ENCODE results near the gene SETD3. TPM values are rescaled to one million over a fixed set of nuclear protein-coding genes. Genes with fewer than 3 reads are reported as not detected.

SETD3 gene
- total and polyA plus RNA-seq, 2 experiments from 2014 or later: 40.7 to 68.0 TPM

DNA sequence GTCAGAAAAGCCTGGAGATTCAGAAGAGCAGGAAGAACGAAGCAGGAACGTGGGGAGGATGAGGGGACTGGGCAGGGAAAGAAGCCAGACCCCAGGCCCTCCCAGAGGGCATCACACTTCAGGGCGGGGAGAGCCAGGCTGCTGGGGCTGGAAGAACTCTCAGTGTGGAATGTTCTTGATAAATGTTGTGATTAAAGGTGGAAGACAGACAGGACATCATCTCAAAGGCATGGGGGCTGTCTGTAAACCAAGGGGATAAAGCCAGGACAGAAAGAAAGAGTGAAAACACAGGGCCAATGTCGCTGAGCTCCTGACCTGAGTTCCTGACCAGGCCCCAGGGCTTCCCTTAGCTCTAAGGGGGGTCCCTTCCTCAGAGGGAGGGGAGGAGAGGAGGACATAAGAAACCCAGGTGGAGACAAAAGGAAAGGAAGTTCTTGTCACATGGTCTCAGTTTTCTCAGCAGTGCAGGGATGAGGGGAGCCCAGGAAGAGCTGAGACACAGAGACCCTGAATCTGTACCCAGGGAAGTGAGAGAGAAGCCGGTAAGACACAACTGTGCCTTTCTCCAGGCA lies 56.3 kb downstream of the SETD3 start:
- no peaks in the 10 kb centered on the region for H3K9me2 ChIP-seq (ENCODE audit: insufficient read depth)
- peaks cover 55% of the 10 kb centered on the region for H3K4me1 ChIP-seq (ENCODE audit: insufficient read depth)
- Mint-ChIP-seq H3K9me3 (peaks cover 16% of the 10 kb centered on the region), H3K36me3 (ENCODE audit: low read depth) (peaks cover 23% of the 10 kb centered on the region), H3K4me3 (peak overlapping the region; percentile 2; the same call in 1 of the 3 replicates), H3K4me1 (peaks cover 61% of the 10 kb centered on the region), H3K27me3 (ENCODE audit: insufficient read depth, low read depth, poor library complexity) (peaks cover 9% of the 10 kb centered on the region), H3K27ac (peak overlapping the region; percentile 84)
- no peaks in the 10 kb centered on the region for H3F3A ChIP-seq (replicated peaks; ENCODE audit: low read depth)
- peaks cover 6% of the 10 kb centered on the region; the same call in 1 of the 2 replicates for H4K20me1 ChIP-seq (replicated peaks; ENCODE audit: insufficient read depth)
- H3K27ac ChIP-seq (ENCODE audit: low read depth): peak overlapping the region; percentile 68; the same call in 1 of the 2 replicates
- H3K4me2 ChIP-seq: peak overlapping the region; percentile 25; the same call in 1 of the 2 replicates
- ATAC-seq (peak; percentile 62), DNase-seq (ENCODE audit: low spot score) (peak; percentile 39)
- no peak overlapping the region for H3K4me3 ChIP-seq
- no peak for TF ChIP-seq CREB1 (CRISPR knock-in tag; IDR thresholded peaks at IDR 0.05; ENCODE audit: low read depth)
- no peak for TF ChIP-seq ZNF331 (CRISPR knock-in tag; IDR thresholded peaks at IDR 0.05; ENCODE audit: low read depth)
- no peak for TF ChIP-seq EZH2phosphoT487 (IDR thresholded peaks at IDR 0.05; ENCODE audit: unreplicated experiment)
- TF ChIP-seq, protein P1, sequence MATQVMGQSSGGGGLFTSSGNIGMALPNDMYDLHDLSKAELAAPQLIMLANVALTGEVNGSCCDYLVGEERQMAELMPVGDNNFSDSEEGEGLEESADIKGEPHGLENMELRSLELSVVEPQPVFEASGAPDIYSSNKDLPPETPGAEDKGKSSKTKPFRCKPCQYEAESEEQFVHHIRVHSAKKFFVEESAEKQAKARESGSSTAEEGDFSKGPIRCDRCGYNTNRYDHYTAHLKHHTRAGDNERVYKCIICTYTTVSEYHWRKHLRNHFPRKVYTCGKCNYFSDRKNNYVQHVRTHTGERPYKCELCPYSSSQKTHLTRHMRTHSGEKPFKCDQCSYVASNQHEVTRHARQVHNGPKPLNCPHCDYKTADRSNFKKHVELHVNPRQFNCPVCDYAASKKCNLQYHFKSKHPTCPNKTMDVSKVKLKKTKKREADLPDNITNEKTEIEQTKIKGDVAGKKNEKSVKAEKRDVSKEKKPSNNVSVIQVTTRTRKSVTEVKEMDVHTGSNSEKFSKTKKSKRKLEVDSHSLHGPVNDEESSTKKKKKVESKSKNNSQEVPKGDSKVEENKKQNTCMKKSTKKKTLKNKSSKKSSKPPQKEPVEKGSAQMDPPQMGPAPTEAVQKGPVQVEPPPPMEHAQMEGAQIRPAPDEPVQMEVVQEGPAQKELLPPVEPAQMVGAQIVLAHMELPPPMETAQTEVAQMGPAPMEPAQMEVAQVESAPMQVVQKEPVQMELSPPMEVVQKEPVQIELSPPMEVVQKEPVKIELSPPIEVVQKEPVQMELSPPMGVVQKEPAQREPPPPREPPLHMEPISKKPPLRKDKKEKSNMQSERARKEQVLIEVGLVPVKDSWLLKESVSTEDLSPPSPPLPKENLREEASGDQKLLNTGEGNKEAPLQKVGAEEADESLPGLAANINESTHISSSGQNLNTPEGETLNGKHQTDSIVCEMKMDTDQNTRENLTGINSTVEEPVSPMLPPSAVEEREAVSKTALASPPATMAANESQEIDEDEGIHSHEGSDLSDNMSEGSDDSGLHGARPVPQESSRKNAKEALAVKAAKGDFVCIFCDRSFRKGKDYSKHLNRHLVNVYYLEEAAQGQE (IDR thresholded peaks at IDR 0.05; ENCODE audit: unreplicated experiment): no peak
- no peak for TF ChIP-seq EZH2 (IDR thresholded peaks at IDR 0.05; ENCODE audit: low read depth, unreplicated experiment)
- no peaks in the 10 kb centered on the region for H3K27me3 ChIP-seq (ENCODE audit: insufficient read depth)
- H3K36me3 ChIP-seq (ENCODE audit: insufficient read depth): peaks cover 11% of the 10 kb centered on the region
- peaks cover 32% of the 10 kb centered on the region for H3K79me2 ChIP-seq (replicated peaks; ENCODE audit: insufficient read depth)
- H2AFZ ChIP-seq: no peak overlapping the region

DNA sequence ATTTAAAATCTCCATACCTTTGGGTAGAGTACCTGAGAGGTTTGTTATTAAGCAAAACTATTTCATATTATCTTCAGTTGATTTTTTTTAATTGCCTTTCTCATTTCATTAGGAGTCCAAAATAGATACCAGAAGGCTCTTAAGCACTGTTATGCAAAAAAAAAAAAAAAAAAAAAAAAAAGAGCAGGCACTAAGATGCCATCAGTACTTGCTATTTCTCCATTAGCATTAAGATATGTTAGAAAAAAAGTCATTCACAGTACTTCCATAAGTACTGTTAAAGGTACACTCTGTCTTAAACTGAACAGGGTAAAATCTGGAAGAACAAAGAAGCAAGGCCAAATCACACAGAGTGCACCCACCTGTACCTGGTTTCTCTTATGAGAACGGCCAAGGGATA lies 57.2 kb downstream of the SETD3 start:
- peaks cover 64% of the 10 kb centered on the region for H3K4me1 Mint-ChIP-seq
- H3K4me2 ChIP-seq: no peak overlapping the region
- TF ChIP-seq EZH2 (IDR thresholded peaks at IDR 0.05; ENCODE audit: low read depth, unreplicated experiment) (no peak), STAT1 (IDR thresholded peaks at IDR 0.05; ENCODE audit: unreplicated experiment) (no peak), NANOG (IDR thresholded peaks at IDR 0.05; ENCODE audit: borderline replicate concordance) (no peak), EZH2phosphoT487 (IDR thresholded peaks at IDR 0.05; ENCODE audit: unreplicated experiment) (no peak), POLR2AphosphoS5 (IDR thresholded peaks at IDR 0.05; ENCODE audit: low read depth) (no peak), JUNB (IDR thresholded peaks at IDR 0.05; ENCODE audit: unreplicated experiment) (no peak), ZNF331 (CRISPR knock-in tag; IDR thresholded peaks at IDR 0.05; ENCODE audit: low read depth) (no peak)
- TF ChIP-seq, protein P1 (IDR thresholded peaks at IDR 0.05; ENCODE audit: unreplicated experiment): no peak
- TF ChIP-seq, protein P2, sequence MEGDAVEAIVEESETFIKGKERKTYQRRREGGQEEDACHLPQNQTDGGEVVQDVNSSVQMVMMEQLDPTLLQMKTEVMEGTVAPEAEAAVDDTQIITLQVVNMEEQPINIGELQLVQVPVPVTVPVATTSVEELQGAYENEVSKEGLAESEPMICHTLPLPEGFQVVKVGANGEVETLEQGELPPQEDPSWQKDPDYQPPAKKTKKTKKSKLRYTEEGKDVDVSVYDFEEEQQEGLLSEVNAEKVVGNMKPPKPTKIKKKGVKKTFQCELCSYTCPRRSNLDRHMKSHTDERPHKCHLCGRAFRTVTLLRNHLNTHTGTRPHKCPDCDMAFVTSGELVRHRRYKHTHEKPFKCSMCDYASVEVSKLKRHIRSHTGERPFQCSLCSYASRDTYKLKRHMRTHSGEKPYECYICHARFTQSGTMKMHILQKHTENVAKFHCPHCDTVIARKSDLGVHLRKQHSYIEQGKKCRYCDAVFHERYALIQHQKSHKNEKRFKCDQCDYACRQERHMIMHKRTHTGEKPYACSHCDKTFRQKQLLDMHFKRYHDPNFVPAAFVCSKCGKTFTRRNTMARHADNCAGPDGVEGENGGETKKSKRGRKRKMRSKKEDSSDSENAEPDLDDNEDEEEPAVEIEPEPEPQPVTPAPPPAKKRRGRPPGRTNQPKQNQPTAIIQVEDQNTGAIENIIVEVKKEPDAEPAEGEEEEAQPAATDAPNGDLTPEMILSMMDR (conservative IDR thresholded peaks at IDR 0.05; ENCODE audit: low read depth in 2 of 2): no peak

More for the DNA sequence above, 57.2 kb downstream of the SETD3 start:
- Histone ChIP-seq H3F3A (replicated peaks; ENCODE audit: low read depth) (no peaks in the 10 kb centered on the region), H3K79me2 (replicated peaks; ENCODE audit: insufficient read depth) (peaks cover 29% of the 10 kb centered on the region), H3K27me3 (ENCODE audit: insufficient read depth) (no peaks in the 10 kb centered on the region), H3K36me3 (ENCODE audit: insufficient read depth) (peaks cover 1% of the 10 kb centered on the region), H4K20me1 (replicated peaks; ENCODE audit: insufficient read depth) (0 out of 2 replicates have a peak, but pooled peaks cover 6% of the 10 kb centered on the region), H3K9me2 (ENCODE audit: insufficient read depth) (no peaks in the 10 kb centered on the region), H2AFZ (no peak overlapping the region), H3K4me1 (ENCODE audit: insufficient read depth) (peaks cover 59% of the 10 kb centered on the region), H3K27ac (ENCODE audit: low read depth) (no peak overlapping the region), H3K4me3 (no peak overlapping the region)
- DNase-seq (ENCODE audit: low spot score): no peak
- Mint-ChIP-seq H3K36me3 (ENCODE audit: low read depth) (peaks cover 13% of the 10 kb centered on the region), H3K4me3 (no peak overlapping the region), H3K27me3 (ENCODE audit: insufficient read depth, low read depth, poor library complexity) (peaks cover 8% of the 10 kb centered on the region), H3K9me3 (peaks cover 7% of the 10 kb centered on the region; the same call in 2 of the 3 replicates), H3K27ac (no peak overlapping the region)
- no peak for ATAC-seq
